Cardiac muscle cell (in vitro differentiated cells and primary cell): Measurements from ENCODE around the gene ABCB4. TPM values are rescaled to one million over a fixed set of nuclear protein-coding genes. Genes with fewer than 3 reads are reported as not detected.

Source experiments
- DNase-seq, 2 donors: peaks; one replicate each; pipeline versions ENCODE4 v3.0.0 to v3.0.0-alpha.2; 2010 to 2017; ENCODE audit warnings: low read depth in 1 of 2, low spot score in 1 of 2
- H3K27ac ChIP-seq: fragments of 200-600 bp; sonication (generic); 2 replicates; pipeline ENCODE4 v1.5.1; 2016
- H3K27me3 ChIP-seq: fragments of 200-600 bp; sonication (generic); 2 replicates; pipeline ENCODE4 v1.6.0; 2016; ENCODE audit warnings: control low read depth
- H3K36me3 ChIP-seq: fragments of 200-600 bp; sonication (generic); 2 replicates; pipeline ENCODE4 v1.5.1; 2016; ENCODE audit warnings: control low read depth
- H3K4me1 ChIP-seq: fragments of 200-600 bp; sonication (generic); 2 replicates; pipeline ENCODE4 v1.8.1; 2017; ENCODE audit warnings: low read depth, mild to moderate bottlenecking, mixed run types
- H3K4me3 ChIP-seq: fragments of 200-600 bp; sonication (generic); 2 replicates; pipeline ENCODE4 v1.5.1; 2016; ENCODE audit warnings: mild to moderate bottlenecking
- H3K9me3 ChIP-seq: fragments of 200-600 bp; sonication (generic); 2 replicates; pipeline ENCODE4 v1.5.1; 2017; ENCODE audit warnings: low read depth, mild to moderate bottlenecking, control low read depth
- CTCF ChIP-seq: IDR thresholded peaks from 2 replicates; pipeline ENCODE4 v1.5.1; 2012; ENCODE audit warnings: low read depth, mild to moderate bottlenecking, low read length
- polyA plus RNA-seq: library from polyadenylated mRNA; unstranded; fragments of >200 nt; fragmentation: Nextera tagmentation; extraction: Ambion mirVana; gene quantifications from 2 replicates; pipeline ENCODE4 v1.2.1, GENCODE V29; 2016
- total RNA-seq: library from RNA; depleted of rRNA; stranded (reverse); fragments of >200 nt; gene quantifications from 2 replicates; pipeline ENCODE4 v1.2.3, GENCODE V29; 2016

Gene ABCB4
- 1.0 and 2.8 TPM in 2 replicates for total RNA-seq
- 1.4 and 1.8 TPM in 2 replicates for polyA plus RNA-seq

DNA sequence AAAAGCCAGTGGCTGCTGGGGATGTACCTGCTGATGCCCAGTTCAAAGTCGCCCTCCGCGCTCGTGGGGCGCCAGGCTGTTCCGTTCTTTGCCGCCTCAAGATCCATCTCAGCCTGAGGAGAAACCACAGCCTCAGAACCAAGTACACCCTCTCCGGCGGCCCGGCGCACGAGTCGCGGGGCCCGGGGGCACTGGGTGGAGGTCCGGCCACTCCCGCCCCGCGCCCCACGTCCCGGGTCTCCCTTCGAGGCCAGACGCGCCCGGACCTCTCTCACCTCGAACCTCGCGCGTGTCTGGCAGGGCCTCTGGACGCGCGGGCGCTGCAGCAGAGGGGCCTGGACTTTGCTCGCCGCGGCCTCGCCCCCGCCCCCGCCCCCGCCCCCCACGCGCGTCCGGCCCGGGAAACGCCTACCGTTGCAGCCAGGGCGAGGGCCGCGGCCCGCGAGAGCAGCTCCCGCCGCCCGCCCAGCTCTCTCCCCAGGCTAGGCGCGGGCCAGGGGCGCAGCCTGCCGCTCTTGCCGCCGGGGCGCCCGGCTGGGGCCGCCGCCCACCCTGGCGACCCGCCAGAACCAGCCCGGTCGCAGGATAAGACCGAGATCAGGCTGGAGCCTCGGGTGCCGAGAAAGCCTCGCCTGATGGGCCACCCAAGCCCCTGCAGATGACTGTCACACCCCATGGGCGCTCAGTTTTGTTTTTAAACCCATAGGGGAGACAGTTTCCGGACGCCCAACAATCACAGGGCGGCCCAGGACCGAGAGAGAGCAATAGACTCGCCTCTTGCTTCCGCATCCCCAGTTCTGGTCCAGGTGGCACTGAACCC is at the start of gene ABCB4:
ABCB4 (minus strand) TSS at position 322 of the 820 bp plus-strand sequence; CDS start at position 107, 215 bp downstream.
- Histone ChIP-seq H3K27me3 (peaks cover 22% of the 10 kb centered on the region), H3K9me3 (no peaks in the 10 kb centered on the region), H3K4me1 (peaks cover 27% of the 10 kb centered on the region), H3K4me3 (peak within 1 kb of the TSS; percentile 38), H3K36me3 (no peaks in the 10 kb centered on the region), H3K27ac (peak within 1 kb of the TSS; percentile 70)
- no peak for TF ChIP-seq CTCF
- DNase-seq = peak; percentile 17 to 54

- Histone ChIP-seq H3K36me3 (no peaks in the 10 kb centered on the region), H3K4me3 (no peak overlapping the region), H3K27ac (no peak overlapping the region), H3K27me3 (no peaks in the 10 kb centered on the region), H3K9me3 (no peaks in the 10 kb centered on the region), H3K4me1 (peaks cover under 1% of the 10 kb centered on the region)
- DNase-seq = no peak
- TF ChIP-seq CTCF = no peak
Measured at GRCh38 chr7:87518735-87519134, 43.3 kb upstream of the ABCB4 start.

GRCh38 chr7:87517891-87518290 is 42.4 kb upstream of the ABCB4 start:
- H3K4me3 ChIP-seq = no peak overlapping the region
- no peak overlapping the region for H3K27ac ChIP-seq
- no peak for TF ChIP-seq CTCF
- H3K9me3 ChIP-seq = no peaks in the 10 kb centered on the region
- H3K27me3 ChIP-seq = no peaks in the 10 kb centered on the region
- peaks cover 5% of the 10 kb centered on the region for H3K4me1 ChIP-seq
- DNase-seq = no peak
- H3K36me3 ChIP-seq = no peaks in the 10 kb centered on the region

GRCh38 chr7:87517136-87517815 is 41.8 kb upstream of the ABCB4 start:
- Histone ChIP-seq H3K9me3 (no peaks in the 10 kb centered on the region), H3K27me3 (no peaks in the 10 kb centered on the region), H3K36me3 (no peaks in the 10 kb centered on the region), H3K4me3 (no peak overlapping the region), H3K27ac (no peak overlapping the region), H3K4me1 (peaks cover 5% of the 10 kb centered on the region)
- TF ChIP-seq CTCF = no peak
- peak in 1 of 2 donors; percentile 0 for DNase-seq

- Histone ChIP-seq H3K4me1 (peaks cover 5% of the 10 kb centered on the region), H3K4me3 (no peak overlapping the region), H3K27ac (no peak overlapping the region), H3K36me3 (no peaks in the 10 kb centered on the region), H3K27me3 (no peaks in the 10 kb centered on the region), H3K9me3 (no peaks in the 10 kb centered on the region)
- DNase-seq = no peak
- TF ChIP-seq CTCF = no peak
Measured at GRCh38 chr7:87513735-87514335, 38.4 kb upstream of the ABCB4 start.
